T-cell (primary cell): ENCODE data around the gene KBTBD13. TPM values are rescaled to one million over a fixed set of nuclear protein-coding genes. Genes with fewer than 3 reads are reported as not detected.
A peak's percentile ranks its signal among the peaks of the same experiment; 100 is the strongest.
"Not testable (repeated sequence)": the region's sequence is repeated elsewhere in the genome, so short reads cannot be mapped to it uniquely, and the experiment has no call there.

Source experiments
- ATAC-seq, 4 experiments: fragments of 200-7000 bp in 3 of 4; fragments of 150-1000 bp in 1 of 4; cut with Tn5 transposase; replicated peaks in 1 of 4; 1 replicate in 3 of 4; 2 replicates in 1 of 4; pipeline ENCODE4 v1.10.0; 2021; ENCODE audit warnings: moderate library complexity in 3 of 4, mild to moderate bottlenecking in 2 of 4, moderate number of reproducible peaks in 1 of 4
- CTCF ChIA-PET, 2 donors: fragments of 300-600 bp; sonication (Branson Sonifier 250); formaldehyde crosslinking; loops; one replicate each; lab custom pipeline; 2022; ENCODE audit warnings: antibody characterized with exemption in 2 of 2; lab: Charles Lee
- POLR2A ChIA-PET, 2 donors: fragments of 300-600 bp; sonication (Branson Sonifier 250); formaldehyde crosslinking; loops; one replicate each; lab custom pipeline; 2022; ENCODE audit warnings: antibody characterized with exemption in 2 of 2; lab: Charles Lee
- DNase-seq, 35 experiments: peaks; one replicate each; pipeline versions ENCODE4 v3.0.0 to v3.0.0-alpha.2; 2013 to 2023
- H3K27ac ChIP-seq: one replicate; pipeline ENCODE4 v1.5.1; 2013; ENCODE audit warnings: low read length
- H3K27me3 ChIP-seq, 2 experiments: replicated peaks in 1 of 2; 1 replicate in 1 of 2; 2 replicates in 1 of 2; pipeline versions ENCODE4 v1.6.1 to v1.7.0; 2013; ENCODE audit warnings: low read length in 1 of 2, mixed read lengths in 1 of 2; ENCODE audit not compliant: control insufficient read depth in 2 of 2, insufficient read depth in 2 of 2; ENCODE audit errors: extremely low read depth in 1 of 2
- H3K36me3 ChIP-seq, 2 donors: 1 replicate in 1 of 2; 2 replicates in 1 of 2; pipeline versions ENCODE4 v1.6.1 to v1.7.0; 2013; ENCODE audit warnings: low read length in 1 of 2; ENCODE audit not compliant: control insufficient read depth in 2 of 2, insufficient read depth in 1 of 2; ENCODE audit errors: extremely low read depth in 1 of 2
- H3K4me1 ChIP-seq, 2 experiments: 1 replicate in 1 of 2; 2 replicates in 1 of 2; pipeline versions ENCODE4 v1.6.1 to v1.7.0; 2013; ENCODE audit warnings: low read length in 2 of 2, mixed read lengths in 1 of 2; ENCODE audit not compliant: insufficient read depth in 2 of 2, control insufficient read depth in 1 of 2; ENCODE audit errors: extremely low read depth in 1 of 2
- H3K4me3 ChIP-seq, 2 donors: 1 replicate in 1 of 2; 2 replicates in 1 of 2; pipeline versions ENCODE4 v1.5.1 to v1.7.0; 2013; ENCODE audit warnings: mild to moderate bottlenecking in 2 of 2, low read length in 1 of 2, moderate library complexity in 1 of 2; ENCODE audit not compliant: control insufficient read depth in 1 of 2; ENCODE audit errors: extremely low read depth in 1 of 2
- H3K9me3 ChIP-seq: 2 replicates; pipeline ENCODE4 v1.7.0; 2013
- H3K27ac Mint-ChIP-seq, 2 donors: one replicate each; pipeline ENCODE4 v1.8.0; 2020 to 2021; ENCODE audit warnings: mild to moderate bottlenecking in 2 of 2, mixed read lengths in 2 of 2
- H3K27me3 Mint-ChIP-seq, 2 donors: one replicate each; pipeline ENCODE4 v1.8.0; 2021 to 2022; ENCODE audit warnings: mixed read lengths in 2 of 2
- H3K36me3 Mint-ChIP-seq: one replicate; pipeline ENCODE4 v1.8.0; 2021; ENCODE audit warnings: mixed read lengths
- H3K4me1 Mint-ChIP-seq, 3 donors: one replicate each; pipeline ENCODE4 v1.8.0; 2020 to 2022; ENCODE audit warnings: mixed read lengths in 3 of 3, mild to moderate bottlenecking in 1 of 3
- H3K4me3 Mint-ChIP-seq, 3 donors: one replicate each; pipeline ENCODE4 v1.8.0; 2020 to 2022; ENCODE audit warnings: mild to moderate bottlenecking in 3 of 3, mixed read lengths in 3 of 3, moderate library complexity in 3 of 3
- H3K9me3 Mint-ChIP-seq, 3 donors: one replicate each; pipeline ENCODE4 v1.8.0; 2020 to 2022; ENCODE audit warnings: mixed read lengths in 3 of 3
- WGBS: methylation state at CpG from one replicate; pipeline ENCODE4 v1.1.5; 2013; ENCODE audit warnings: missing lambda C conversion rate; ENCODE audit not compliant: insufficient coverage; 5-methylcytosine and 5-hydroxymethylcytosine counted together
- total RNA-seq, 35 experiments: library from RNA in 6 of 35; stranded (reverse) in 6 of 35; fragments of 120-200 nt in 1 of 35; gene quantifications; one replicate each; pipeline versions ENCODE4 v1.2.1 to v1.2.4 and lab custom pipeline; 2013 to 2026

KBTBD13 gene
- total RNA-seq, 5 donors from 2014 or later (not counting 1 experiment from before 2014, with no cell fraction given): not detected

DNA sequence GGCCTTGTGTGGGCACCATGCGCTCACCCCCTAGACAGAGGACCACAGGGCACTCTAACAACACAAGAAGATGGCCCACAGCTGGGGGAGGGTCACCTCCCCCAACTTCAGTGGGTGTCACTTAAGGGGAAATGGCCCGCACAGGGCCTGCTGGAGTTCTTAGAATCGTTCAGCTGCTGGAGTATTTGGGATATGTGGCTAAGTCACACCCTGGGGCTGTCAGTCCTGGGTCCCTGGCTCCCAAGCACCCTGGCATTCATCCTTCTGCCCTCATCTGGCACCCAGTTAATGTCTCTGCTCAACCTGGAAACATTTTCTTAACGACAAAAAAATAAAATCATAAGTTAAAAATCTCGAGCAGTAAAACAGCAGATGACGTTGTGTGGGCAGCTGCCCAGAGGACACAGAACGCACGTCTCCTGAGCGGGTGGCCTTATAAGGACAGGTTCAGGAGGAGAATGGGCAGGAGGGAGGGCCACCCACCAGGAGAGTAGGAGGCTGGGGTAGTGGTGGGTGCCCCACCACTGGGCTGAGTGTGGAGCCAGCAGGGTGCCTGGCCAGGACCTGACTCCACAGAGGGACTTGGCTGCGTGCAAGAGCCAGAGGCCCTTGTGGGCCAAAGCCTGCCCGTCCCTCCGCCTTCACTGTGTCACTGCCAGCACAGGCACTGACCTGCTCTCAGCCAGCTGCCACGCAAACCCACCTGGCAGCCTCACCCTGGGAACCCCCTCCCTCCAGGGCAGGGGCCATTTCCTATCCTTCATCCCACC, 11.5 kb downstream of the KBTBD13 start:
- Histone ChIP-seq H3K27me3 (peaks cover 0 to 18% of the 10 kb centered on the region in 2 experiments), H3K4me1 (no peaks in the 10 kb centered on the region), H3K36me3 (no peaks in the 10 kb centered on the region), H3K4me3 (no peak overlapping the region), H3K9me3 (no peaks in the 10 kb centered on the region), H3K27ac (no peak overlapping the region)
- ATAC-seq (no peak), DNase-seq (no peak)
- Mint-ChIP-seq H3K36me3 (no peaks in the 10 kb centered on the region), H3K4me1 (peaks cover 0 to 1% (median 1%) of the 10 kb centered on the region in 3 donors), H3K4me3 (no peak overlapping the region), H3K27ac (no peak overlapping the region), H3K27me3 (peaks cover 4% of the 10 kb centered on the region in 2 donors), H3K9me3 (no peaks in the 10 kb centered on the region)
- whole genome bisulfite sequencing: 96% methylated on average over 8 of the region's 13 CpGs
- ChIA-PET POLR2A (no interaction called here), CTCF (no interaction called here)

DNA sequence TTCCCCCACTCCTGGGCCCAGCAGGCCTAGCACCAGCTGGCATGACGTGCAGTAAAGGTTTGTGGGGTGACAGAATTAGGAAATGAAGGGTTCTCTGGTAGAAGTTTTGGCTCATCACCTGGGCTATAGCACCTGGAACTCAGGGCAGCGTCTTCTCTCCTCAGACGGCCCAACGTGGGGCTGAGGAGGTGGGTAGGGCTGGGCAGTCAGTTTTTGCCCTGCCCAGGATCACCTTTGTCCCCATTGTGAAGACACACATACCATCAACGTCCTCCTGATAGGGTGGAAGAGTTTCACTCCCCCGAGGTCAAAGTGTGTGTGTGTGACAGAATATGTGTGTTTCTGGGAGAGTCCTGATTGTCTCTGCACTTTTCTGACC, 12.1 kb downstream of the KBTBD13 start:
- no peak for ATAC-seq
- no peak overlapping the region for H3K27ac ChIP-seq
- no peaks in the 10 kb centered on the region for H3K36me3 ChIP-seq
- H3K27ac Mint-ChIP-seq: no peak overlapping the region
- H3K9me3 Mint-ChIP-seq: no peaks in the 10 kb centered on the region
- peaks cover 4% of the 10 kb centered on the region in 2 donors for H3K27me3 Mint-ChIP-seq
- ChIA-PET CTCF (no interaction called here), POLR2A (no interaction called here)
- H3K4me1 ChIP-seq: no peaks in the 10 kb centered on the region
- no CpG with 5 or more reads among the region's 6 CpGs for WGBS
- H3K4me3 ChIP-seq: no peak overlapping the region
- no peaks in the 10 kb centered on the region for H3K36me3 Mint-ChIP-seq
- no peaks in the 10 kb centered on the region for H3K9me3 ChIP-seq
- no peak for DNase-seq
- H3K4me3 Mint-ChIP-seq: no peak overlapping the region
- no peaks in the 10 kb centered on the region for H3K4me1 Mint-ChIP-seq
- H3K27me3 ChIP-seq: peaks cover 0 to 12% of the 10 kb centered on the region in 2 experiments

DNA sequence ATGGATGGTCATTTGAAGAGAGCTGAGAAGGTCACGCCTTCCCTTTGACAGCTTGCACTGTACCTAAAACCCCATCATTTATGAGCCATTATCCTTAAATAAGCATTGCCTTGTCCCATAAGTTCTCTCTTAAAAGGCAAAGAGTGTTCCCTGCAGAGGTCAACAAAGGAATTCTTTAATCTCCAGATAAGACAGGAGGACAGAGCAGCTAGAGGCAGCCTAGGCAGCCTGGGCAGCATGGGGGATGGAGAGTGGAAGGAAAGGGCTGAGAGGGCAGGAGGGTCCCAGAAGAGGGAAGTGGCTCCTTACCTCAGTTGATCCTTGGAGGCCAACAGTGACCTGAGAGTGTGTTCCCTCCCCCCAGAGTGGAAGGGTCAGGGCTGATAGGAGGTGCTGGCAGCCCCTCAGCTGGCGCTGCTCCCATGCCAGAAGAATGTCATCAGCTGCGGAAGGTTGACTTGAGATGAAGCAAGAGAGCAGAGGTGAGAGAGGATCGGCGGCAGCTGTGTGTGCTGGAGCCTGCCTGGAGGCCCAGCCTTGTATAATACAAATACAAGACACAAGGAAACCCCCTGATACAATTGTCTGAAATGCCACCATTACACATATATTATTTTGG, 12.8 kb downstream of the KBTBD13 start:
- H3K27ac ChIP-seq: no peak overlapping the region
- no peak for DNase-seq

DNA sequence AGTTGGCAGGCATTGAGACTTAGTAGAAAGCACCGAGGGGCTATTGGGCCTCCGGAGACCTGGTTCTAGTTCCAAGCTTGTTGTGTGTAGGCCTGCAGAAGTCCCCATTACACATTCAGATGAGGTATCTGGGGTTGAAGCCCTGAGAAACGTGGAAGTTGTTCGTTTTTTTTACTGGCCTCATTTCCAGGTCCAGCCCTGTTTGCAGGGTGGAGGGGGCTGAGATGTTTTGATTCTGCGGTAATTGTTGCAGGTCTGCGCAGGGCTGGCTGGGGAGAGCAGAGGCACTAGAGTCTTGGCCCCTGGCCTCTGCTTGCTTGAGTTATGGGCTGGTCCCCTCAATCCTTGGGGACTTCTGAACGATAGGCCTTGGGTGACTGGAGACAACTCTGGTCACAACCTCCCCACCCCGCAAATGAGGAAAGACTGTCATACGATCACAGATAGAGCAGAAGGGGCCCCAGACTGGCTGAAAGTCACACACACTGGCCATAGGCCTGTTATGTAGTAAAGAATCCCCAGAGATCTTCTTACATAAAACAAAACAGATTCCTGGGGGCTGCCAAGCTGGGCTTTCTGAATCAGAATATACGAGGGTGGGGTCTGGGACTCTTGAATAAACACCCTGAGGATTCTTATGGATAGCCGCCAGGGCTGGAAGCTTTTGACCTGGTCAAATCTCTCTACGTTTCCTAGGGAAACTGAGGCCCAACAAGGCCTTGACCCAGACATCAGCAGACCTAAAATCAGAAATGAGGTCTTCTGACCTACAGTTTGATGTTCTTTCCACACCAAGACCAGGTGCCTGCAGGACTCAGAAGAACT, 15.6 kb downstream of the KBTBD13 start:
- 94% methylated on average over 8 of the region's 12 CpGs for WGBS

More for the DNA sequence above, 12.8 kb downstream of the KBTBD13 start:
- no peaks in the 10 kb centered on the region for H3K9me3 Mint-ChIP-seq
- H3K4me1 ChIP-seq: no peaks in the 10 kb centered on the region
- POLR2A ChIA-PET: no interaction called here
- ATAC-seq: no peak
- H3K9me3 ChIP-seq: no peaks in the 10 kb centered on the region
- WGBS: no CpG with 5 or more reads among the region's 5 CpGs
- H3K36me3 ChIP-seq: no peaks in the 10 kb centered on the region
- H3K36me3 Mint-ChIP-seq: no peaks in the 10 kb centered on the region
- peaks cover 0 to 10% of the 10 kb centered on the region in 2 experiments for H3K27me3 ChIP-seq
- no peak overlapping the region for H3K4me3 ChIP-seq
- H3K27me3 Mint-ChIP-seq: no peaks in the 10 kb centered on the region
- H3K4me3 Mint-ChIP-seq: no peak overlapping the region
- H3K4me1 Mint-ChIP-seq: no peaks in the 10 kb centered on the region
- CTCF ChIA-PET: no interaction called here
- no peak overlapping the region for H3K27ac Mint-ChIP-seq

DNA sequence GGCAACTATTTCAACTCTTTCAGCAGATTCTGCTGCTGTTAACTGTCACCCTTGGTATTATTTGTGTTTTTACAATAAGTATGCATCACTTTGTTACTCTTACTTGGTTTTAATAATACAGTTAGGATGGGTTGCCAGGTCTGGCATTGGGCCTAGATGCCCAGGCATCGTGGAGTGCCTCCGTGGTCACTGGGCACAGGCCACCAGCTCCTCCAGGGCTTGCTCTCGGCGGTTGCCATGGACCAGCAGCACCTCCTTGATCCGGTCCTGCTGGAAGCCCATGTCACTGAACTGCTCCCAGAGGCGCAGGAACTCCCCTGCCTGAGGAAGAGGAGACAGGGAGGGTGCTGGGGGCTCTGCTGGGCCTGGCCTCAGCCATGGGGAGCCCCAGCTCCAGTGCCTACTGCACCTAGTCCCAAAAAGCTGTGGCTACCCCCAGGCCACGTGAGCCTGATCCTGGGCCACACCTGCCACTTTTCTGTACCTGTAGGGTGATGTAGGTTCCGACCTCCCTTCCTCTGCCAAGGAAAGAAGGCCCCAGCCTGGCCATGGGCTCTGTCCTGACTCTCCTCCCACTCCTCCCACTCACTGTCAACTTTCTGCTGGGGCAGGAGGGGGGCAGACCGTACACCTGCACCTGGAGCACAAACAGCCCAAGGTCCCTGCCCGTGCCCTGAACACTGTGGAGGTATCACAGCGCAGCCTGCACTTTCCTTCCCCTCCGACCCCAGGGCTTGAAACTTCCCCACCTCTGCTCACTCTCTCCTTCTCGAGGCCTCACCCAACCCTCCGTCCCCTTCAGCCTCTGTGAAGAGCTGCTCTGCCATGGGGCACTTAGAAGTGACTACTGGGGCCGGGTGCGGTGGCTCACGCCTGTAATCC, 16.6 kb downstream of the KBTBD13 start:
- H3K9me3 Mint-ChIP-seq: no peaks in the 10 kb centered on the region

More for the DNA sequence above, 15.6 kb downstream of the KBTBD13 start:
- Mint-ChIP-seq H3K4me3 (no peak overlapping the region), H3K27me3 (no peaks in the 10 kb centered on the region), H3K9me3 (no peaks in the 10 kb centered on the region), H3K36me3 (peaks cover 2% of the 10 kb centered on the region), H3K27ac (peak overlapping the region in 1 of 2 donors; percentile 22), H3K4me1 (no peaks in the 10 kb centered on the region)
- POLR2A ChIA-PET: no interaction called here
- Histone ChIP-seq H3K36me3 (peaks cover 0 to 8% of the 10 kb centered on the region in 2 donors), H3K27me3 (no peaks in the 10 kb centered on the region), H3K9me3 (no peaks in the 10 kb centered on the region), H3K4me3 (no peak overlapping the region), H3K4me1 (no peaks in the 10 kb centered on the region), H3K27ac (no peak overlapping the region)
- CTCF ChIA-PET: no interaction called here
- ATAC-seq (no peak), DNase-seq (no peak)

DNA sequence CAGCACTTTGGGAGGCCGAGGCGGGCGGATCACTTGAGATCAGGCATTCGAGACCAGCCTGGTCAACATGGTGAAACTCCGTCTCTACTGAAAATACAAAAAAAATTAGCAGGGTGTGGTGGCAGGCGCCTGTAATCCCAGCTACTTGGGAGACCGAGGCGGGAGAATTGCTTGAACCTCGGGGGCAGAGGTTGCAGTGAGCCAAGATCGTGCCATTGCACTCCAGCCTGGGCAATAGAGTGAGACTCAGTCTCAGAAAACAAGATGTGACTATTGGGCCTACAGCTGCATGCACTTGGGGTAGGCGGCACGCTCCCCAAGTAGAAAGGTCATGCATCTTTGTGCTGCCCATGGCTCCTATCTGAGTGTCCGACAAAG, 17.2 kb downstream of the KBTBD13 start:
- H3K27me3 ChIP-seq, POLR2A ChIA-PET, ATAC-seq, H3K27me3 Mint-ChIP-seq, H3K27ac Mint-ChIP-seq, H3K4me3 ChIP-seq, H3K9me3 ChIP-seq, H3K4me3 Mint-ChIP-seq, H3K27ac ChIP-seq, DNase-seq, H3K4me1 Mint-ChIP-seq, H3K4me1 ChIP-seq, H3K9me3 Mint-ChIP-seq, CTCF ChIA-PET: not testable (repeated sequence)
- peaks cover 18% of the 10 kb centered on the region for H3K36me3 Mint-ChIP-seq
- WGBS: 98% methylated on average over 12 of the region's 13 CpGs
- H3K36me3 ChIP-seq: peaks cover 0 to 24% of the 10 kb centered on the region in 2 donors

More for the DNA sequence above, 16.6 kb downstream of the KBTBD13 start:
- Mint-ChIP-seq H3K27me3 (no peaks in the 10 kb centered on the region), H3K4me1 (no peaks in the 10 kb centered on the region), H3K4me3 (no peak overlapping the region), H3K27ac (no peak overlapping the region), H3K36me3 (peaks cover 12% of the 10 kb centered on the region)
- ATAC-seq: no peak
- no peak overlapping the region for H3K4me3 ChIP-seq
- POLR2A ChIA-PET: no interaction called here
- H3K36me3 ChIP-seq: peaks cover 0 to 17% of the 10 kb centered on the region in 2 donors
- CTCF ChIA-PET: no interaction called here
- no peak overlapping the region for H3K27ac ChIP-seq
- DNase-seq: no peak
- 95% methylated on average over 11 of the region's 17 CpGs for WGBS
- no peaks in the 10 kb centered on the region for H3K27me3 ChIP-seq
- no peaks in the 10 kb centered on the region for H3K9me3 ChIP-seq
- no peaks in the 10 kb centered on the region for H3K4me1 ChIP-seq
